ENCODE data around the gene AQP5.

GRCh38 chr12:49969027-49969426 lies 7.4 kb downstream of the AQP5 start:
- TF ChIP-seq CTCF (conservative IDR thresholded peaks at IDR 0.05) (no peak), EZH2 (IDR thresholded peaks at IDR 0.05; ENCODE audit: low read depth) (no peak)

All from PC-9 (cell line).